ENCODE data around the gene DYNC1H1.

Gene DYNC1H1

GRCh38 chr14:101953151-101953550 lies 11.2 kb upstream of the DYNC1H1 start:
- H3K27ac ChIP-seq (ENCODE audit: low read depth, low read length) = no peak overlapping the region
- peaks cover 2% of the 10 kb centered on the region for H3K79me1 ChIP-seq (ENCODE audit: low read length)
- H2BK5ac ChIP-seq (ENCODE audit: low read length) = no peak overlapping the region
- H2BK15ac ChIP-seq (replicated peaks; ENCODE audit: low read depth) = no peak overlapping the region
- H3K23ac ChIP-seq (ENCODE audit: low read length) = no peak overlapping the region
- H3K36me3 ChIP-seq (ENCODE audit: control insufficient read depth, insufficient read depth, low read length) = no peaks in the 10 kb centered on the region
- no peak overlapping the region for H3K18ac ChIP-seq (ENCODE audit: low read length)
- H3K27me3 ChIP-seq (ENCODE audit: insufficient read depth, low read length, poor library complexity) = no peaks in the 10 kb centered on the region
- no peak overlapping the region for H2BK120ac ChIP-seq (ENCODE audit: low read depth, low read length)
- no peaks in the 10 kb centered on the region for H3K4me1 ChIP-seq (ENCODE audit: control insufficient read depth, low read depth, low read length)
- no peak overlapping the region for H3K4me3 ChIP-seq (ENCODE audit: low read length)
- no peak overlapping the region for H3K56ac ChIP-seq (ENCODE audit: low read length)
- no peaks in the 10 kb centered on the region for H3K79me2 ChIP-seq (ENCODE audit: control insufficient read depth, insufficient read depth, low read length)
- DNase-seq = no peak
- H4K8ac ChIP-seq (ENCODE audit: low read depth, low read length) = no peak overlapping the region
- H3K4ac ChIP-seq (ENCODE audit: low read depth, low read length) = no peak overlapping the region
- no peak overlapping the region for H3K9ac ChIP-seq (ENCODE audit: low read length)
- no peak overlapping the region for H2AK5ac ChIP-seq (ENCODE audit: low read length)
- no peak overlapping the region for H4K5ac ChIP-seq (ENCODE audit: low read length)
- no peak overlapping the region for H3K4me2 ChIP-seq (ENCODE audit: low read length)
- WGBS (ENCODE audit: extremely low coverage, insufficient coverage, low lambda C conversion rate) = no CpG with 5 or more reads among the region's 8 CpGs

- Histone ChIP-seq H3K23ac (ENCODE audit: low read length) (no peak overlapping the region), H2BK120ac (ENCODE audit: low read depth, low read length) (no peak overlapping the region), H3K18ac (ENCODE audit: low read length) (no peak overlapping the region), H3K79me2 (ENCODE audit: control insufficient read depth, insufficient read depth, low read length) (no peaks in the 10 kb centered on the region), H4K8ac (ENCODE audit: low read depth, low read length) (no peak overlapping the region), H2BK5ac (ENCODE audit: low read length) (no peak overlapping the region), H3K4me2 (ENCODE audit: low read length) (no peak overlapping the region), H3K4ac (ENCODE audit: low read depth, low read length) (no peak overlapping the region), H2AK5ac (ENCODE audit: low read length) (no peak overlapping the region), H3K4me1 (ENCODE audit: control insufficient read depth, low read depth, low read length) (no peaks in the 10 kb centered on the region), H3K27me3 (ENCODE audit: insufficient read depth, low read length, poor library complexity) (no peaks in the 10 kb centered on the region), H3K36me3 (ENCODE audit: control insufficient read depth, insufficient read depth, low read length) (no peaks in the 10 kb centered on the region), H2BK15ac (replicated peaks; ENCODE audit: low read depth) (no peak overlapping the region), H3K4me3 (ENCODE audit: low read length) (no peak overlapping the region), H3K56ac (ENCODE audit: low read length) (no peak overlapping the region), H4K5ac (ENCODE audit: low read length) (no peak overlapping the region), H3K79me1 (ENCODE audit: low read length) (no peaks in the 10 kb centered on the region), H3K9ac (ENCODE audit: low read length) (no peak overlapping the region), H3K27ac (ENCODE audit: low read depth, low read length) (no peak overlapping the region)
- WGBS (ENCODE audit: extremely low coverage, insufficient coverage, low lambda C conversion rate) = no CpG with 5 or more reads among the region's 6 CpGs
- DNase-seq = no peak
Observed at GRCh38 chr14:101954501-101954900, 9.9 kb upstream of the DYNC1H1 start.

- H4K5ac ChIP-seq (ENCODE audit: low read length) = no peak overlapping the region
- H2BK120ac ChIP-seq (ENCODE audit: low read depth, low read length) = no peak overlapping the region
- H2BK5ac ChIP-seq (ENCODE audit: low read length) = no peak overlapping the region
- no peak overlapping the region for H2AK5ac ChIP-seq (ENCODE audit: low read length)
- WGBS (ENCODE audit: extremely low coverage, insufficient coverage, low lambda C conversion rate) = no CpG with 5 or more reads among the region's 34 CpGs
- no peaks in the 10 kb centered on the region for H3K79me1 ChIP-seq (ENCODE audit: low read length)
- no peak overlapping the region for H3K9ac ChIP-seq (ENCODE audit: low read length)
- no peaks in the 10 kb centered on the region for H3K36me3 ChIP-seq (ENCODE audit: control insufficient read depth, insufficient read depth, low read length)
- no peak overlapping the region for H3K18ac ChIP-seq (ENCODE audit: low read length)
- no peak overlapping the region for H3K4ac ChIP-seq (ENCODE audit: low read depth, low read length)
- no peaks in the 10 kb centered on the region for H3K27me3 ChIP-seq (ENCODE audit: insufficient read depth, low read length, poor library complexity)
- no peaks in the 10 kb centered on the region for H3K4me1 ChIP-seq (ENCODE audit: control insufficient read depth, low read depth, low read length)
- no peak overlapping the region for H3K4me3 ChIP-seq (ENCODE audit: low read length)
- no peak overlapping the region for H3K23ac ChIP-seq (ENCODE audit: low read length)
- H4K8ac ChIP-seq (ENCODE audit: low read depth, low read length) = no peak overlapping the region
- no peak for DNase-seq
- H3K79me2 ChIP-seq (ENCODE audit: control insufficient read depth, insufficient read depth, low read length) = no peaks in the 10 kb centered on the region
- no peak overlapping the region for H3K27ac ChIP-seq (ENCODE audit: low read depth, low read length)
- no peak overlapping the region for H2BK15ac ChIP-seq (replicated peaks; ENCODE audit: low read depth)
- no peak overlapping the region for H3K4me2 ChIP-seq (ENCODE audit: low read length)
- H3K56ac ChIP-seq (ENCODE audit: low read length) = no peak overlapping the region
Observed at GRCh38 chr14:101955695-101956161, 8.6 kb upstream of the DYNC1H1 start.

GRCh38 chr14:101956179-101956885 lies 8.0 kb upstream of the DYNC1H1 start:
- H3K9ac ChIP-seq (ENCODE audit: low read length) = no peak overlapping the region
- H2BK15ac ChIP-seq (replicated peaks; ENCODE audit: low read depth) = no peak overlapping the region
- no peak overlapping the region for H3K27ac ChIP-seq (ENCODE audit: low read depth, low read length)
- no CpG with 5 or more reads among the region's 25 CpGs for WGBS (ENCODE audit: extremely low coverage, insufficient coverage, low lambda C conversion rate)
- no peak overlapping the region for H3K4me3 ChIP-seq (ENCODE audit: low read length)
- H3K36me3 ChIP-seq (ENCODE audit: control insufficient read depth, insufficient read depth, low read length) = no peaks in the 10 kb centered on the region
- H3K27me3 ChIP-seq (ENCODE audit: insufficient read depth, low read length, poor library complexity) = no peaks in the 10 kb centered on the region
- no peak for DNase-seq
- H3K56ac ChIP-seq (ENCODE audit: low read length) = no peak overlapping the region
- H2BK120ac ChIP-seq (ENCODE audit: low read depth, low read length) = no peak overlapping the region
- H3K18ac ChIP-seq (ENCODE audit: low read length) = no peak overlapping the region
- no peak overlapping the region for H2BK5ac ChIP-seq (ENCODE audit: low read length)
- H2AK5ac ChIP-seq (ENCODE audit: low read length) = no peak overlapping the region
- H4K5ac ChIP-seq (ENCODE audit: low read length) = no peak overlapping the region
- no peaks in the 10 kb centered on the region for H3K4me1 ChIP-seq (ENCODE audit: control insufficient read depth, low read depth, low read length)
- no peak overlapping the region for H3K4me2 ChIP-seq (ENCODE audit: low read length)
- no peak overlapping the region for H3K4ac ChIP-seq (ENCODE audit: low read depth, low read length)
- no peaks in the 10 kb centered on the region for H3K79me2 ChIP-seq (ENCODE audit: control insufficient read depth, insufficient read depth, low read length)
- H3K79me1 ChIP-seq (ENCODE audit: low read length) = no peaks in the 10 kb centered on the region
- no peak overlapping the region for H4K8ac ChIP-seq (ENCODE audit: low read depth, low read length)
- H3K23ac ChIP-seq (ENCODE audit: low read length) = no peak overlapping the region

- no CpG with 5 or more reads among the region's 13 CpGs for WGBS (ENCODE audit: extremely low coverage, insufficient coverage, low lambda C conversion rate)
- Histone ChIP-seq H2BK120ac (ENCODE audit: low read depth, low read length) (no peak overlapping the region), H2BK5ac (ENCODE audit: low read length) (no peak overlapping the region), H3K27ac (ENCODE audit: low read depth, low read length) (no peak overlapping the region), H3K36me3 (ENCODE audit: control insufficient read depth, insufficient read depth, low read length) (no peaks in the 10 kb centered on the region), H4K5ac (ENCODE audit: low read length) (no peak overlapping the region), H3K4me3 (ENCODE audit: low read length) (no peak overlapping the region), H3K18ac (ENCODE audit: low read length) (no peak overlapping the region), H3K9ac (ENCODE audit: low read length) (no peak overlapping the region), H3K4me1 (ENCODE audit: control insufficient read depth, low read depth, low read length) (no peaks in the 10 kb centered on the region), H2BK15ac (replicated peaks; ENCODE audit: low read depth) (no peak overlapping the region), H3K4me2 (ENCODE audit: low read length) (no peak overlapping the region), H3K4ac (ENCODE audit: low read depth, low read length) (no peak overlapping the region), H2AK5ac (ENCODE audit: low read length) (no peak overlapping the region), H4K8ac (ENCODE audit: low read depth, low read length) (no peak overlapping the region), H3K56ac (ENCODE audit: low read length) (no peak overlapping the region), H3K23ac (ENCODE audit: low read length) (no peak overlapping the region), H3K79me1 (ENCODE audit: low read length) (no peaks in the 10 kb centered on the region), H3K27me3 (ENCODE audit: insufficient read depth, low read length, poor library complexity) (no peaks in the 10 kb centered on the region), H3K79me2 (ENCODE audit: control insufficient read depth, insufficient read depth, low read length) (no peaks in the 10 kb centered on the region)
- DNase-seq = no peak
Observed at GRCh38 chr14:101957406-101958234, 6.8 kb upstream of the DYNC1H1 start.
